AG10803 (cell line): ENCODE data around the gene CDHR2.
"Not testable (repeated sequence)": the region's sequence is repeated elsewhere in the genome, so short reads cannot be mapped to it uniquely, and the experiment has no call there.

ENCODE experiments used
- DNase-seq: peaks from one replicate; pipeline ENCODE4 v3.0.0; 2010; ENCODE audit warnings: low read depth
- H3K4me3 ChIP-seq: 2 replicates; pipeline ENCODE4 v1.5.1; 2011; ENCODE audit warnings: mild to moderate bottlenecking, low read length, control low read depth
- TF ChIP-seq, protein P1 (sequence below): conservative IDR thresholded peaks from 2 replicates; pipeline ENCODE4 v1.5.1; 2011; ENCODE audit warnings: mild to moderate bottlenecking, low read length, control low read depth, inconsistent platforms

The CDHR2 gene

DNA sequence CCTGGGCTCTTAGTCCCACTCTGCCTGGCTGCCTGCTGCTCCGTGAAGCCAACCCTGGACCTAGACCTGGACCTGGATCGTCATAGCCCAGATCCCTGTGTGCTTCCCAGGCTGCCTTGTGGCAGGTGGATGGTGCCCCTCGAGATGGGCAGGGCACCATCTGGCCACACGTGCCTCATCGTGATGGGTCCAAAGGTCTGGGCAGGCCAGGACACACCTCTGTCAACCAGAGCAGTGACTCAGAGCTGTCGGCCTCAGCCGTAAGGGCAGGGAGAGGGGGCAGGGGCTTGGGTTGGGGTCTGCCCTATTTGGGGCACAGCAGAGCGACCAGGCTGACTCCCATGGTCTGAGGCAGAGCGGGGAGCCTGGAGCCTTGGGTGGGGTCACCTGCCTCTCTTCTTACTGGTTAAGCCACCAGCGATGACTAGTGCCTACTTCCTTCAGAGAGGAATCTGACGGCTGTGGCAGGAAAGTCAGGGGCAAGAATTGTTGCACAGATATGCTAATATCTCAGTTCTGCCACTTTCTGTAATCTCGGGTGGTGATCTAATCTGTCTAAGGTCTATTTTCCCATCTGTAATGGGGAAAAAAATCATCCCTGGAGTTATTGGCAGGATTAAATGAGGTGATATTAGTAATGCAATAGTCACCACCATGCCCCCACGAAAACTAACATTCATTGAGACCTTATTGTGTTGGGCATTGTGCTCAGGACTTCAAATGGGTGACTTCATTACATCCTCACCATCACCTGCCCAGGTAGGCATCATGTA lies 3.2 kb upstream of the CDHR2 start:
- TF ChIP-seq, protein P1, sequence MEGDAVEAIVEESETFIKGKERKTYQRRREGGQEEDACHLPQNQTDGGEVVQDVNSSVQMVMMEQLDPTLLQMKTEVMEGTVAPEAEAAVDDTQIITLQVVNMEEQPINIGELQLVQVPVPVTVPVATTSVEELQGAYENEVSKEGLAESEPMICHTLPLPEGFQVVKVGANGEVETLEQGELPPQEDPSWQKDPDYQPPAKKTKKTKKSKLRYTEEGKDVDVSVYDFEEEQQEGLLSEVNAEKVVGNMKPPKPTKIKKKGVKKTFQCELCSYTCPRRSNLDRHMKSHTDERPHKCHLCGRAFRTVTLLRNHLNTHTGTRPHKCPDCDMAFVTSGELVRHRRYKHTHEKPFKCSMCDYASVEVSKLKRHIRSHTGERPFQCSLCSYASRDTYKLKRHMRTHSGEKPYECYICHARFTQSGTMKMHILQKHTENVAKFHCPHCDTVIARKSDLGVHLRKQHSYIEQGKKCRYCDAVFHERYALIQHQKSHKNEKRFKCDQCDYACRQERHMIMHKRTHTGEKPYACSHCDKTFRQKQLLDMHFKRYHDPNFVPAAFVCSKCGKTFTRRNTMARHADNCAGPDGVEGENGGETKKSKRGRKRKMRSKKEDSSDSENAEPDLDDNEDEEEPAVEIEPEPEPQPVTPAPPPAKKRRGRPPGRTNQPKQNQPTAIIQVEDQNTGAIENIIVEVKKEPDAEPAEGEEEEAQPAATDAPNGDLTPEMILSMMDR, result no peak
- no peak for DNase-seq
- no peak overlapping the region for H3K4me3 ChIP-seq

DNA sequence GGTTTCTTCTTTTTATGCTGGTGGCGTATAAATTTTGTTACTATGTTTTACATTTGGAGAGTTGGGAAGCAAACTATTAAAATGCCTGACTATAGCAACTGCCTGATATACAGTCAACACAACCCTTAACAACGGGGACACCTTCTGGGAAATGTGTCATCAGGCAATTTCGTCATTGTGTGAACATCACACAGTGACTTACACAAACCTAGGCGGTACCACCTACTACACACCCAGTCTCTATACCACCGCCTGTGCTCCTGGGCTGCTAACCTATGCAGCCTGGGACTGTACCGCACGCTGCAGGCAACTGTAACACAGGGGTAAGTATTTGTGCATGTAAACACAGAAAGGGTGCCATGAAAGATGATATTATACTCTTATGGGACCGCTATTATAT lies 1.3 kb upstream of the CDHR2 start:
- TF ChIP-seq, protein P1, result no peak

DNA sequence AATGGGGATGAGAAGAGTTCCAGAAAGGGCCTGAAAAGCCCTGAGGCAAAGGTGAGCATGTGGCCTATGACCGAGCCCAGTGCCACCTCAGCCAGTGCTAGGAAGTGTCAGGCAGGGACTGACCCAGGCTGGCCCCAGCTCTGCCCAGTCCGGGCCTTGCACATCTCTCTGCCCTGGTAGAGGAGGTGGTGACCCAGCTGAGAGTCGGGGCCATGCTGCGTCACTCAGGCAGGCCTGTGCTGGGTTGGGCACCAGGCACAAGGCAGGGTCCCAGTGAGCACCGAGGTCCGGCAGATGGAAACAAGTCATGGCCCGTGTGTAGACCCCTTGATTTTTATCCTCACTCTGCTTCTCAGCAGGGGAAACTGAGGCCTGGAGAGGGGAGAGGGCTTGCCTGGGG lies 729 bp downstream of the CDHR2 start:
- TF ChIP-seq, protein P1, result no peak
- H3K4me3 ChIP-seq, result no peak overlapping the region
- DNase-seq, result no peak

More for the DNA sequence above, 1.3 kb upstream of the CDHR2 start:
- H3K4me3 ChIP-seq, result no peak overlapping the region
- peak; percentile 25 for DNase-seq

DNA sequence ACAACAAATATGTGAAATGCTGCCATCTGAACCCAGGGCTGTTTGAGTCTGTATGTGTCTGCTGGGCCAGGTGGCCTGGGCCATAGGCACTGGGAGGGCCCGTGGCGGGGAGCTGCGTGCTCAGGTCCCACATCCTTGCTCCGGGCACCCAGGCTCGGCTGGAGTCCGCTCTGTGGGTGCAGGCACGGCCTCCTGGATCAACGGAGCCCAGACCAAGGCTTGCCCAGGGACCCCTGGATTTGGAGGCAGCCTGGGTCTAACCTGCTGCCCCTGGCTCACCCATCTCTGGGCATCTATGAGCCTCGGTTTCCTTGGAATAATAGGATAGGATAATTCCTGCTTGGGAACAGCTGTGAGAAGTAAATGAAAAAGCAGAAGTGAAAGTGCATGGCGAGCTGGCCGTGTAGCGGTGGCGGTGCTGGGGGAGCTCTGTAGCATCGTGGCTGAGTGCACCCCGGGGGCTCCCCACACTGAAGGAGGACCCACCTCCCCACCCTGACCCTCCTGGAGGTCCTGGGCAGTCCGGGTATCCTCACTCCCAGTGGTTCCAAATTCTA lies 1.2 kb downstream of the CDHR2 start:
- no peak for DNase-seq
- TF ChIP-seq, protein P1, result no peak
- no peak overlapping the region for H3K4me3 ChIP-seq

DNA sequence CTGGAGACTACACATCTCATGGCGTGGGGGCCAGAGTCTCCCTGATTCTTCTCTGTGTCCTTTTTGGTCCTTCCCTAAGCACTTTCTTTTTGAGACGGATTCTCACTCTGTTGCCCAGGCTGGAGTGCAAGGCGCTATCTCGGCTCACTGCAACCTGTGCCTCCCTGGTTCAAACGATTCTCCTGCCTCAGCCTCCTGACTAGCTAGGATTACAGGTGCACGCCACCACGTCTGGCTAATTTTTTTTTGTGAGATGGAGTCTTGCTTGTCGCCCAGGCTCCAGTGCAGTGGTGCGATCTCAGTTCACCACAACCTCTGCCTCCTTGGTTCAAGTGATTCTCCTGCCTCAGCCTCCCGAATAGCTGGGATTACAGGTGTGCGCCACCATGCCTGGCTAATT lies 1.8 kb downstream of the CDHR2 start:
- not testable (repeated sequence) for H3K4me3 ChIP-seq, DNase-seq

DNA sequence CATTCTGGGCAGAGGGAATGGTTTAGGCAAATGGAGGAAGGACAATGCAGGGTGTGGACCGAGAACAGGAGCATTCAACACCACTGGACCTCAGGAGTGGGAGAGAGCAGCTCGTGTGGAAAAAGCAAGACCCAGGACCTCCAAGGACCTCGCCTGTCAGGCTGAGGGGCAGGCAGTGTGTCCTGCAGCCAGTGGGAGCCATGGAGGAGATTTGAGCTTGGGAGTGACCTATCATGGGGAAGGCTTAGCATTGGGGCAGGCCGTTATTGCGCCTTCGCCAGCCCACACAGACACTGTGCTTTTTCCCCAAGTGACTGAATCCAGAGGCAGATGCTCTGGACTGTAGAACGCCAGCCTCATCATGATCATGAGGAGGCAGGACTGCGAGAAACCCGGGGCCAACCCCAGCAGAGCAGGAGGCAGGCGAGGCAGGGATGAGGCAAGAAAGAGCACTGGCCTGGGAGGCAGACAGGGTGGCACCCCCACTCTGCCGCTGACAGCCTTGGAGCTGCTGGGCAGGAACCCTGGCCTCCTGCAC lies 3.3 kb downstream of the CDHR2 start:
- no peak for DNase-seq

DNA sequence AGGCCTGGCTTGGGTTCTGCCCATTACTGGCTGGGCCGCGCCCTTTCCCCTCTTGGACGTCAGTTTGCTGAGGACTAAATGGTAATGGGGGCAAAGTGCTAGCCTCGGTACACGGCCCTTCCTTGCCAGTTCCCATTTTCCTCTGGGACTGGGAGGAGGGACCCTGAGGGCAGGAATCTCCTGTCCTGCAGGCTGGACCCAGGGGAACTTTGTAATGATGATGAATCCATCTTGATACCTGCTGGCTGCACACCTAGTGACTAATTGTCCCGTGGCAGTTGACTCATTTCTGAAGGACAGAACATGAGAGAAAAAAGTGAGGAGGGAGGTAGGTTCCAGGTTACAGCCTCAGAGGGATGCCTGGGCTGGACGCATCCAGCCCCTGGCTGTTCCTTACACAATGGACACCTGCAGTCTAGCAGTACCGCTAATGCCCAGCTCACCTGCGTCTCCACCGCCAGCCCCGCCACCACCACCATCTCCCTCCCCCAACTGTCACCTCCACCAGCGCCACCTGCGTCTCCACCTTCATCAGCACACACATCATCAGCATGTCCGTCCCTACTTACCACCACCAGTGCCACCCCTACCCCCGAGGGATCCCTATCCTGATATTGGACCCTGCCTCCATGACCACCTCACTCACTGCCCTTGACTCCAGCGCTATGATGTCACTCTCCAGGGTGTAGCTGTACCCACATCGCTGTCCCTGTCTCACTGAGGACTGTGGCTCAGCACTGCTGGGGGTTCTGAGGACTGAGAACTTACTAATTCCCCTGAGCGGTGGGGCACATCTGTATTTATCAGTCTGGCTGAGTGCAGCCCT lies 4.3 kb downstream of the CDHR2 start:
- TF ChIP-seq, protein P1, result no peak
- DNase-seq, result no peak
- no peak overlapping the region for H3K4me3 ChIP-seq

More for the DNA sequence above, 3.3 kb downstream of the CDHR2 start:
- TF ChIP-seq, protein P1, result no peak
- H3K4me3 ChIP-seq, result no peak overlapping the region
